ENCODE results near the gene CDC42BPB.
A peak's percentile ranks its signal among the peaks of the same experiment; 100 is the strongest.
"Not testable (repeated sequence)": the region's sequence is repeated elsewhere in the genome, so short reads cannot be mapped to it uniquely, and the experiment has no call there.

The CDC42BPB gene

GRCh38 chr14:102940729-102941362, 116.5 kb downstream of the CDC42BPB start:
- no peak for DNase-seq

DNA sequence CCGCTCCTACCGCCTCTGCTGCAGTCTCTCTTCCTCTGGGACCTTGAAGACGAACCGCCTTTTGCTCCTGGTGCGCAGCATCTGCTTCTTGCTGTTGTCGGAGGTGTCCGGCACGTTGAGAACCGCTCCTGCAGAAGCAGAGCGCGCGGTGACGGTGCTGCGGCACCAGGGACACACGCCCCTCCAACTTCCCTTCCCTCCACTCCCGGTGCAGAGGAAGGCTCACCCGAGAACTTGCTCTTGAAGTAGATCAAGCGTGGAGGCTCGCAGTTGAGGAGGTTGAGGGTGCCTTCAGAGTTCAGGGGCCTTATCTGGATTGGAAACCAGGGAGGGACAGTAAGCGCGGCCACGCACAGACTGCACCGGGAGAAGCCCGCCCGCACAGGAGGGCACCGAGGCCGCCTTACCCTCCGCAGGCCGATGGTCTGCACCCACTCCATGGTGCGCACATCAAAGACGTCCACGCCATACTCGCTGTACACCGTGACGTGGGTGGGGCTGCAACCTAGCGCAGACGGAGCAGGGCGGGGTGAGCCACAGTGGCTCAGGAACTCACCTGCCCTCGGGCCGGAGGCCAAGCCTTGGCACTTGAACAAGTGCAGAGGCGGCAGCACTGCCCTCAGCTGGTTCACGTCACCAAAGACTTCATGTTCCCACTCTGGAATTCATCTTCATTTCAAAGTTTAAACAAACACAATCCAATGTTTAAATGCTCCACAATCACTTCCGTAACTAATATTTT, 117.4 kb downstream of the CDC42BPB start:
- no peak for DNase-seq

GRCh38 chr14:102939329-102939728, 118.0 kb downstream of the CDC42BPB start:
- DNase-seq = no peak

GRCh38 chr14:102938191-102938590, 119.2 kb downstream of the CDC42BPB start:
- DNase-seq = no peak

GRCh38 chr14:102937331-102938175, 119.8 kb downstream of the CDC42BPB start:
- no peak for DNase-seq

GRCh38 chr14:102935756-102936155, 121.6 kb downstream of the CDC42BPB start:
- no peak for DNase-seq

DNA sequence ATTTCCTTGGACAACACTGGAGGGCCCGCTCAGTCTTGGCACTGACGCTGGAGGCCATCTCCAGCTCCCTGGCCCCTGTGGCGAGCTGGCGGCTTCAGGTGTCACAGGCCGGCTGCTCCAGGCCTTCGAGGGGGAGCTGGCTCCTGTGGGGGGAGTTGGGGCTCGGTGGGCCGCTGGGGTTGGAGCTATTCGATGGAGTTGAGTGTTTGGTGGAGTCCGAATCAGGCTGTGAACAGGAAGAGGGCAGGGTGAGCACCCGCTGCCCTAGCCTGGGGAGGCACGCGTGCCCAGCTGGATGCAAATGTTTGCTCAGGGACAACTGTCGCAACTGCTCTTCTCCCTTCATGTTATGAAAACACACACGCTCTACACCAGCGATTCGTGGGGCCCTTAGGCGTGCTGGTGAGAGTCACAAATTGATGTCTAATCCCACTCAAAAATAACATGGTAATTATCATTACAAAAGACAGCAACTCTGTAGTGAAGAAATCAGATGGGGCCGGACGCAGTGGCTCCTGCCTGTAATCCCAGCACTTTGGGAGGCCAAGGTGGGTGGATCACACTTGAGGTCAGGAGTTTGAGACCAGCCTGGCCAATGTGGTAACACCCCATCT, 123.6 kb downstream of the CDC42BPB start:
- no peak for DNase-seq

DNA sequence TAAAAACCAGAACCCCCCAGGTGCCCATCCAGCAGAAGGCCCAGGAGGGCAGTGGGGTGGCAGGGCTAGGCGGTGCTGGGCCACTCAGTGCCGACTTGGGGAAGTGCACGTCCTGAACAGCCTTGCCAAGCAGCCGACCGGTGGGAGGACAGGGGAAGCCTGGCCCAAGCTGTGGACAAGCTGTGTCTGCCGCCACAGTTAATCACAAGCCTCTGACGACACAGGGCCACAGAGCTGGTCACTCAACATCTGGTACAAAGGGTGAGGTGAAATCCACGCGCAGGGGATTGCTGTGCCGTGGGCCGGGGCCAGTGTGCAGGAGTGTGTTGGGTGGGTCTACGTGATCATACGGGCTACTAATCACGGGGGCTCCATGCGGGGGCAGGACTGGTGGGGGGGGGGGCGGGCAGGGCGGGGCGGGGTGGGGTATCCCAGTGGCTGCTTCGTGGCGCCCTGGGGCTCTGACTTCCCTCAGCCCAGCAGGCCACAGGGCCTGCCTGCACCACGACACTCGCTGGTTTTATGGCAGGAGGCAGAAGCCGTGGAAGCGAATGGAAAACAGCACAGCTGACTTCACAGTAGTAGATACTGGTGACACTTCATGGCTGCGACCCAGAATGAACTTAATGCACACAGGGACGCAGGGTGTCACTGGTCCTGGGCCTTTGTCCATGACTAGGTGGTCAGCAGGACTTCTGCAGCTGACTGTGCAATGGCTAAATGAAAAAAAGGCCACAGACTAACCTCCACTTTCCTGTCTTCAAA, 124.7 kb downstream of the CDC42BPB start:
- no peak for DNase-seq

DNA sequence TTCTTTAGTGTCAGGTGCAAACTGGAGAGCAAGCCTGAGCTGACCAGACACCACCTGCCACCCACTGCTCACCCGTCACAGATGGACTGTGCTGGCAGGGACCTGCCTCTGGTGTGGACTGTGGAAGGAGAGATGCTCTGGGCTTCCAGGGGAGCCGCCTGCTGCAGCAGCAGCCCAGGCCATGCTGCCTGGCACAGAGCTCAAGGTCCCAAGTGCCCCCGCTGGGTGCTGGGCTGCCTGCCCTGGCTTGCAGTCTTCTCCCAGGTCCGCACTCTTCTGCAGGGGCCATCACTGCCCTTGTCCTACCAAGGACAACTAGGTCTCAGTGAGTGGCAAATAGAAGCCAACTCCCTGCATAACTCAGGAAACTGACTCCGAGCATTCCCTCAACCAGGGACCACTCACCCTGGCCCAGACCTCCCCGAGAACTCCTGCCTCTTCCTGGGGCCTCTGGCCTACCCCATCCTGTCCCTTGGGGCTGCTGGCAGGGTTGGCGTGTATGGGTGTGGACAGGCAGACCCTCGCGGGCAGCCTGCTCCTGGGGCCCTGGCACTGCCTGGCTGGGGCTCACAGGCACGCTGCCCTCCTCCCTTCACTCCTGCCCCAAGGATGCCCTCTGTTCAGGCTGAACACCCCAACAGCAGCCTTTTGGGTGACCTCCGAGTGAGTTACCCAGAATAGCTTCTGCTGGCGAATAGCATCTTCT, 125.6 kb downstream of the CDC42BPB start:
- no peak for DNase-seq

DNA sequence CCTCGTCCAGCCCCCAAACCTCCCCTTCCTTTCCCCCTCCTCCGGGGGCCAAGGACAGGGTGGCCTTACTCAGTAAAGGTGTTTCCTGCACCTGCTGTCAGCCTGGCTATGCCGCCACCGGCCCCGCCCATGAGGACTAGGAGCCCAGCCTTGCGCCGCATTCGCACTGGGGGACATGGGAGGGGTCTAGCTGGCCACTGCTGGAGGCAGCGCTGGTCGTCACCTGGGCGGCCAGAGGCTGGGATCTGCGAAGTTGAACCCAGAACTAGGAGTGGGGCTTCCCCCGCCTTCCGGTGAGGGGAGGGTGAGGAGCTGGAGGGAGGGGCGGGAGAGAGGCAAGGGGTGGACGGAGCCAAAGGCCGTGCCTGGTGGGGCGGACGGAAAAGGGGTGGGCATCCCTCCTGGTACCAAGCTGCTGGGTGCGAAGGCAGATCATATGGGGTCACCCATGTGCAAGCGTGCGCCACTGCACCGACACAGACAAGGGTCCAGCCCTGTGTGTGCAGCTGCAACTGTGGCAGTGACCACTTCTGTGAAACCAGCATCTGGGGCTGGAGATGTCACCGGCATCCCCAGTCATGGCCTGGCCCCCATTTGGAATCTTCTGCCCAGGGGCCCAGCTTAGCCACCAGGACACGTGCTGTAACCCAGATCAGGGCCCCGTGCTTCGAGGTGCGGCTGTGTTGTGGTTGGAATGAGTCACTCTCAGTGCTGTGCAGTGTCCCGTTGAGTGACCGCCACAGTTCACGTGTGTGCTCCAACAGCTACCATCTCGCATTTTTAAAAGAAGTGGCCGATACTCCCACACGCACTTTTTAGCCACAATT, 126.4 kb downstream of the CDC42BPB start:
- peak; percentile 18 for DNase-seq

DNA sequence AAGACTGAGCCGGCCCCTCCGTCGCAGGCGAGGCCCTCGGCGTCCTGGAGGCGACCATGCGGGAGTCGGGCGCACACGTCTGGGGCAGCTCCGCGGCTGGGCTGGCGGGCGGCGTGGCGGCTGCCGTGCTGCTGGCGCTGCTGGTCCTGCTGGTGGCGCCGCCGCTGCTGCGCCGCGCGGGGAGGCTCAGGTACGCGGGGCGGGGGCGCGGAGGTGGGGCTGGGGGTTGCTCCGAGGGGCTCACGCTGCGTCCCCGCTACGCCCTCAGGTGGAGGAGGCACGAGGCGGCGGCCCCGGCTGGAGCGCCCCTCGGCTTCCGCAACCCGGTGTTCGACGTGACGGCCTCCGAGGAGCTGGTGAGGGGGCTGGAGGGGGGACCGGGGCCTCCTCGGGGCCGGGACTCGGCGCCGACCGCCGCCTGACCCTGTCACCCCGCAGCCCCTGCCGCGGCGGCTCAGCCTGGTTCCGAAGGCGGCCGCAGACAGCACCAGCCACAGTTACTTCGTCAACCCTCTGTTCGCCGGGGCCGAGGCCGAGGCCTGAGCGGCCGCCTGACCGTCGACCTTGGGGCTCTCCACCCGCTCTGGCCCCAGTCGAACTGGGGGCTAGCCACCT, 127.1 kb downstream of the CDC42BPB start:
- DNase-seq = no peak

DNA sequence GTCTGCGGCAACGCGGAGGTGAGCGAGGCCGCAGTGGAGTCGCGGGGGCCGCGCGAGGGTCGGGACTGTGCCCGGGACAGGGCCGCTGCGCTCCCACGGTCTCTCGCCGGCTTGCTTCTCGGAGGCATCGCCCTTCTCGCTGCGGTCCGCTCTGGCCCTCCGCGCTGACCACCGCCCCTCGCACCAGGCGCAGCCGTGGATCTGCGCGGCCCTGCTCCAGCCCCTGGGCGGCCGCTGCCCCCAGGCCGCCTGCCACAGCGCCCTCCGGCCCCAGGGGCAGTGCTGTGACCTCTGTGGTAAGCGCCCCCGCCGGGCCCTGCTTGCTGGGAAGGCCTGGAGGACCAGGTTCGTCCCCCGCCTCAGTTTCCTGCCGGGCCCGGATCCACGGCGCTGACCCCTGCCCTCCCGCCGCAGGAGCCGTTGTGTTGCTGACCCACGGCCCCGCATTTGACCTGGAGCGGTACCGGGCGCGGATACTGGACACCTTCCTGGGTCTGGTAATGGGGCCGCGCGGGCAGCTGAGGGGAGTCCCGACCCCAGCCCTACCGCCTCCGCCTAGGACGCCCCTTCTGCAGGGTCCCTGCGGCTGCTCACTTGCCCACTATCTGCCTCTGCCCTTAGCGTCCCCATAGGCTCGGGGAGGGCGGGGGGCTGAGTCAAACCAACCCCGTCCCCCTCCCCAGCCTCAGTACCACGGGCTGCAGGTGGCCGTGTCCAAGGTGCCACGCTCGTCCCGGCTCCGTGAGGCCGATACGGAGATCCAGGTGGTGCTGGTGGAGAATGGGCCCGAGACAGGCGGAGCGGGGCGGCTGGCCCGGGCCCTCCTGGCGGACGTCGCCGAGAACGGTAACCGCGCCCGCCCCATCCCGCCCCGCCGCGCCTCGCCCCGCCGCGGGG, 127.9 kb downstream of the CDC42BPB start:
- DNase-seq = no peak

- DNase-seq = peak; percentile 47
Measured at GRCh38 chr14:102928412-102929240, 128.7 kb downstream of the CDC42BPB start.

GRCh38 chr14:102927878-102928411, 129.4 kb downstream of the CDC42BPB start:
- no peak for DNase-seq

- no peak for DNase-seq
Measured at GRCh38 chr14:102927346-102927877, 129.9 kb downstream of the CDC42BPB start.

GRCh38 chr14:102926840-102927239, 130.5 kb downstream of the CDC42BPB start:
- not testable (repeated sequence) for DNase-seq

DNA sequence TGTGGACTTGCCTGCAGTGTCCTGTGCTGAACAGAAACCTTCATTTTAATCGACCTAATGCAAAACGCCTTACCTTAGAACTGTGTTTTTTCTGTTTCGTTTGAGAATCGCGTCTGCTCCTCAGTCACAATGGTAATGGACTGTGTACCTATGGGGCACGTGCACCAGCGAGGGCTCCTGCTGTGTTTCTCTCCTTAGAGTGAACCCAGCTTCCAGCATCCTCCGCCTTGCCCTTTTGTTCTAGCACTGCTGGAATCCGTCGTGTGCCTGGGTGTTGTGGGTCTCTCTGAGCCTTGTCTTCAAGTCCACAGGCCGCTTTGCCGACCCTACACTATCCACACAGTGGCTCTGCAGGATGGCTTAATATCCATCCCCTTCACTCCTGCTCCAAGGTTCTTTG, 131.2 kb downstream of the CDC42BPB start:
- DNase-seq = no peak

DNA sequence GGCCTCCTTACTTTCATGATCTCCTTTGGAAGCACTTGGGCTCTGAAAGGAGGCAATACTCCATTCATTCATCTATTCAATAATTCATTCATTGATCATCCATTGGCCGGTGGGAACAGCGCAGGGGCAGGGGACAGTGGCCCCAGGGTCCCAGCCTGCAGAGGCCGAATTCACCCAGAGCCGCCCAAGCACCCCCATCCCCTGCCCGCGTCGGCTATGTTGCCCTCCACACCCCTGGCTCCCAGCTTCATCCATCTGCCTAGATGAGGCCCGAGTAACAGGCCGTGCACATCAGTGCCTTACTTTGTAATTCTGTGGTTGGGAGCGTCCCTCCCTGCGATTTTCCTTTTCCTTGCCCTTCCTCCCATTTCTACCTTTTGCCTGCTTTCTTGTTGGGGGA, 131.7 kb downstream of the CDC42BPB start:
- no peak for DNase-seq
